NCI-H128 (cell line): ENCODE results near the gene ST8SIA5.
"Not testable (repeated sequence)": the region's sequence is repeated elsewhere in the genome, so short reads cannot be mapped to it uniquely, and the experiment has no call there.

Experiments used
- DNase-seq: peaks from one replicate; lab custom pipeline; 2025; ENCODE audit not compliant: unreplicated experiment; lab: John Stamatoyannopoulos, UW

The ST8SIA5 gene, protein sequence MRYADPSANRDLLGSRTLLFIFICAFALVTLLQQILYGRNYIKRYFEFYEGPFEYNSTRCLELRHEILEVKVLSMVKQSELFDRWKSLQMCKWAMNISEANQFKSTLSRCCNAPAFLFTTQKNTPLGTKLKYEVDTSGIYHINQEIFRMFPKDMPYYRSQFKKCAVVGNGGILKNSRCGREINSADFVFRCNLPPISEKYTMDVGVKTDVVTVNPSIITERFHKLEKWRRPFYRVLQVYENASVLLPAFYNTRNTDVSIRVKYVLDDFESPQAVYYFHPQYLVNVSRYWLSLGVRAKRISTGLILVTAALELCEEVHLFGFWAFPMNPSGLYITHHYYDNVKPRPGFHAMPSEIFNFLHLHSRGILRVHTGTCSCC

DNA sequence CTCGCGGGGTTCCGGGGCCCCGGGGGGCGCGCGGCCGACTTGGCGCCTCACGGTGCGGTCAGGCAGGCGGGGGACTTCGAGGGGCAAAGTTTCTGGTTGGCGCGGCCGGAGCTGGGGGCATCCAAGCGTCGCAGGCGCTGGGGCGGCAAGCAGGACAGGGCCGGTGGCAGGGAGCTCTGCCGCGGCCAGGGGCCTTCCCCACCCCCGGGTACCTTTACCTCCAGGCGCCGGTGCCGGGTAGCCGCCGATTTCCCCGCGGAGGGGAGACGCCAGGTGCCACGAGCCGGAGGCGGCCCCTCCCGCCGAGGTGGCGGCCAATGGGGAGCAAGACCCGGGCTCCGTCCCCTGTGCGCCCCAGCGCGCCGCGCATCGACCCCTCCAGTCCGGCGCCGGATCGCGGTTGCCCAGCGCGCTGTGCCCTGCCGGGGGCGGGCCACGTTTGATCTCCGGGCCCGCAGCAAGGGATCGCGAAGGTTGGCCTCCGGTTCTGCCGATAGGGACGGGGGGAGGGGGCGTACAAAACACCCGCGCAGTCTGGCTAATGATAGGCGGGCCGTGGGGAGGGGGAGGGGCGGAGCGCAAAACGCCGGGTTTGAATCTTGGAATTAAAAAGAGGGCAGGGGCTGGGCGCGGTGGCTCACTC is at the start of gene ST8SIA5:
Gene ST8SIA5 (minus strand): TSS at position 495 of the 643 bp plus-strand sequence. CDS start 545 bp downstream, outside the sequence.
- DNase-seq = no peak

DNA sequence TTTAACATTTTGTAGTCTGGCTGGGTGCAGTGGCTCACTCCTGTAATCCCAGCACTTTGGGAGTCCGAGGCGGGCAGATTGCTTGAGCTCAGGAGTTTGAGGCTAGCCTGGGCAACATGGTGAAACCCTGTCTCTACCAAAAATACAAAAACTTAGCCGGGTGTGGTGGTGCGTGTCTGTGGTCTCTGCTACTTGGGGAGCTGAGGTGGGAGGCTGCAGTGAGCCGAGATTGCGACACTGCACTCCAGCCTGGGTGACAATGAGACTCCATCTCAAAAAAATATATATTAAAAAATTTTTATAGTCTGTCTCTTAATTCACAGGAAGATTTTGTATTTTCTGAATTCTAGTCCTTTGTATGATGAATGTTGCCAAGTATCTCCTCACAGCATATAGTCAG is 39.1 kb upstream of the ST8SIA5 start:
- DNase-seq = not testable (repeated sequence)

DNA sequence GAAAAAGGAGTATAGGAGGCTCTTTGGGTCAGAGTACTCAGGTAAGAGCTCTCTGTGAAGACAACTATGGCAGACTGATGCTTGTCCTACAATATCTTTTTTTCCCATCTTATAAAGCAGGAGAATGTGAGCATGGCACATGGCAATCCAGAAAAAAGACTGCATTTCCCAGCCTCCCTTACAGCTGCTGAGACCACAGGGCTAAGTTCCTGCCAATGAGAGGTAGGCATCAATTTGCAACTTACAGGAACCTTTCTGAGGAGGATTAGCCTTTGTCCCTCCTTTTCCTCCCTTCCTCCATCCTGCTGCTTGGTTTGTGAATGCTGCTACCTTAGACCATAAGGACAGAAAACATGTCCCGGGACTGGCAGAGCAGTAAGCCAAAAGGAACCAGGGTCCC is 37.8 kb upstream of the ST8SIA5 start:
- no peak for DNase-seq

DNA sequence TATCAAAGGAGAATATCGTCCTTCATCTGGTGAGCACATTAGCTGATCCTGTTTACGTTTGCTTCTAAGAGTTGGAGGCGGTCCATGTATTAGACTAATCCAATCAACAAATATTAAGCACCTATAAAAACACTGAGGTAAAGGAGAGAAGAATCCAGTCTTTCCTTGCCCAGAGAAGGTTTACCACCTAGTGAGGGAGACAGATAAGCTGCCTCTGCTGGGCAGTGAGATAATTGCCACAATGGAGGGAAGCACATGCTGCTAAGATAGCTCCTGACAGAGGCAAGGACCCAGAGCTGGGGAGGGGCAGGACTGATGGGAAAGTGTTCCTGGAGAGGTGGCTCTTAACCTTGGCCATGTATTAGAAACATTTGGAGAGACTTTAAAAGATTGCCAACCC is 36.7 kb upstream of the ST8SIA5 start:
- DNase-seq = no peak

DNA sequence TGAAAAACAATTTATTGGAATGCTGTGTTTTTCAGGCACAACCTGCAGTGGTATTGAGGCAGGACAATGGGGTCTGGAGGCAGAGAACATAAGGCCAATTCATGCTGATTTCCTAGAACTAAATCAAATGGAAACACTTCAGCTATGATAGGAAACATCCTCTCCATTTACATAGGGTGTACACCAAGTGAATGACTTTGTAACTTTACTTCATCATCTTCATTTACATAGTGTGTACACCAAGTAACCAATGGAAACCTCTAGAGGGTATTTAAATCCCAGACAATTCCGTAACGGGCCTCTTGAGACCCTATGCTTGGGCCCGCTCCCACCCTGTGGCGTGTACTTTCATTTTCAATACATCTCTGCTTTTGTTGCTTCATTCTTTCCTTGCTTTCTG is 32.2 kb upstream of the ST8SIA5 start:
- no peak for DNase-seq

DNA sequence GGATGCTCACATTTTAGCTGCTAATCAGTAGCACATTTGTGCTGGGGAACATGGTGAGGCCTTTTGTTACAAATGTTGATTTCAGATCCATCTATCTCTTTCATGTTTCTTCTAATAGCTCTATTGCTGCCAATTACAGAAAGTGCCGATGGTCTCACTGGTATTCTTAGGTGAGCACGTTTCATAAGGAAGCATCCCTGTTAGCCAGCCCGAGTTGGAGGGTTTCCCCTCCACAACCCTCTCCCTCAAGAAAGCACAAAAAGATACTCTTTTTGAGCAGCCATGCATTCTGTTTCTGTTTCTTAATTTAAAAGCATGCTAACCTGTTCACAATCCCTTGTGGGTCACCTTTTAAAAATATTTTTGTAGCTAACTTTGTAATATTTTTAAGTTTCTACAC is 30.8 kb upstream of the ST8SIA5 start:
- DNase-seq = no peak

DNA sequence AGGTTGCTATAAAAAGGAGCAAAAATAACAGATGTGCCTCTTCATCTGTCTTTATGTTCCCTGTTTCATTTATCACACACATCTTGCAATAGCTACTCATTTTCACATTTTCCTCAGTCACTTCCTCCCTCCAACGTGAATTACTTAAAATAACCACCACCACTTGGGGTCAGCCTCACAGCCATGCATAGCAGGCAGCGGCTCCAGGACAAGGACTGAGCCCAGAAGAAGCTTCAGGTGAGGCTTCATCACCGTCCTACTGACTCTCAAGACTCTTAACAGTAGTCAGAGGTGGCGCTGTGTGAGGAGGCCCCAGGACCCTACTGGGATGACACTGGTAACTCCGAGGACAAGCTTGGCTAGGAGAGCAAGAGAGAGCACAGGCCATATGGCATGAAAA is 15.5 kb upstream of the ST8SIA5 start:
- no peak for DNase-seq

DNA sequence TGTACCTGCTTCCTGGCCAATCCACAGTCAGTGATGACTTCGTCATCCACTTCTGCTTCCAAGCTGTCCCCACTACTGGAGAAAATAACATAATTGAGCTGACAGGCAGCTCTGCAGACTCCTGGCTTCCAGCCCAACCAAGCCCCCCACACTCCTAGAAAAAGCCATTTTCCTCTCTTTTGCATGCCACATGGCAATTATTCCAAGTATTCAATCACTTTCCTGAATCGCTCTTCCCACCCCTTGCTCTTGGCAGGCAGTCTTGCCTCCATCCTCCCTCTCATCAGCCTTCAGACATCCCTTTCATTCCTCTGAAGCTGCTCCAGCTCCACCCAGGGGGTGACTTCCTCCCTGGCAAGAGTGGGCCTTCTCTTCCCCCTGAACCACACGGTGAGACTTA is 14.3 kb upstream of the ST8SIA5 start:
- DNase-seq = no peak

DNA sequence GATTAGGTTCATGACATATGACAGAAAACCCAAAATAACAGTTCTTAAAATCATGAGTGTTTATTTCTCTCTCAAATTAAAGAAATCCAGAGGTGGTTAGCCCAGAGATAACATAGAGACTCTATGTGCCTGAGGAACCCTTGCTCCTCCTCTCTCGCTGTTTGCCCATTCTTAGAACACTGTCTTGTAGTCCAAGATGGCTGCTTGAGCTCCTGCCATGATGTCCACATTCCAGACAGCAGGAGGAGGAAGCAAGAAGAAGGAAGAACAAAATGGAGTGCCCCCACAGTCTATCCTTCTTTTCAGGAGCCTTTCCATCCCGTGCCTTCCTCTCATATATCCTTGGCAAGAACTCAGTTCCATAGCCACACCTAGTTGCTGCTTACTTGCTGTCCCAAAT is 13.9 kb upstream of the ST8SIA5 start:
- DNase-seq = no peak

DNA sequence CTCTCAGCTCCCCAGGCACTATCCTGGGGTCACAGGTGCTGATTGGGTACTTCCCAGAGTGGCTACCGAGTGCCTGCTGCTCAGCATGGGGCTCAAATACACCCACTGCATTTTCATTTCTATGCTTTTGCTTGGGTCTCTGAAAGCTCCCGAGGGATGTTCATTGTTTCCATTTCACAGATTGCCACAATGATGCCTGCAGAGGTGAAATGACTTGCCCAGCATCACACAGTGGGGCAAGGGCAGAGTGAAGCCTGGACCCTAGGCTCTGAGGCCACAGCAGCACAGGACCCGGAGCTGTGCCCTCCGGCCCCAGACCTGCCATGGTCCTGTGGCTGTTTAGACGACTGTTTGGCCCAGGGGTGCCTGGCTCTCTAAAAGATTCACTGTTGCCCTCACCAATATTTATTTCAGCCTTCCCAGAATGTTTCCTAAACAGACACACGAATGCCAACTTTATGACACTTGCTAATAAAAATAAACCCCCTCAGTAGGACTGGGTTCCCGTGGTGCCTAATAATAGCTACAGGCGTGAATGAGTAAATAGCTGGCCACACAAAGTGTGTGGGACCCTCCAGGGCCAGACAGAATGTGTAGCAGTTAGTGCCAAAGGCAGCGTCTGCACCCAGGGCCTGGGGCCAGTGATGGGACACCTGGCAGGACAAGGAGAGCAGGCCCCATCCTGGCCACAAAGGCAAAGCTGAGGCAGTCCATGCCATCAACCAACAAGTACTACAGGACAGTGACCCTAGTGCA is 11.5 kb upstream of the ST8SIA5 start:
- no peak for DNase-seq

DNA sequence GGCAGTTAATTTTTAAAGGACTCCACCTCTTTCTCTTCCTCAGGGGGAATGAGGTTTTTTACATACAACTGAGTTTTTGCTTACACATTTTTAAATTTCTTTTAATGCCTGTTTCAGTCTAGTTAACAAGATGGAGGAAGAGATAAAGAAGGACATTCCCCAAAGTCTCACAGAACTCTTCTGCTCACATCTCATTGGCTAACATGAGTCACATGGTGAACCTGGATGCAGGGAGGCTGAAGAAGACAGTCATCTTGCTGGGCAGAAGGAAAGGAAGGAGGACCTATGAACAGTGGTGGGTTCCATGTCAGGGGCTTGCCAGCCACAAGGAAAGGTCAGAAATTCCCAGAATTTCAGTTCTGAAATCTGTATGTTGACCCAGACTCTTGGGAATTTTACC is 10.4 kb upstream of the ST8SIA5 start:
- no peak for DNase-seq

DNA sequence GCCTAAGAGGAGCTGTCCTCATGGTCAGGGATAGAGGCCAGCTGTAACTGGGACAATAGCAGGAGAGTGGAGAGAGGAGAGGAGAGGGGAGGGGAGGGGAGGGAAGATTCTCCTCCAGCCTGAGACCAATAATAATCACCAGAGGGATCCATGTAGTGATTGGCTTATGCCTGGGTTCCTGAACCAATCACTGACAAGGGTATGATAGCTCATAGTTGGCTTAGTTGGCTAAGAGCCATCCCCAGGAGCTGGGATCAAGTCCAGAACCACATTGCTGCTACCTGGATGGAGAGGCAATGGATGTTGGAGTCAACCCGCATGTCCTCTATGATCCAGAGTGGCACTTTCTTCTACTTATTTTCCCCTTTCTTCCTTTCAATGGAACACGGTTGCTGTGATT is 7.7 kb upstream of the ST8SIA5 start:
- DNase-seq = no peak

DNA sequence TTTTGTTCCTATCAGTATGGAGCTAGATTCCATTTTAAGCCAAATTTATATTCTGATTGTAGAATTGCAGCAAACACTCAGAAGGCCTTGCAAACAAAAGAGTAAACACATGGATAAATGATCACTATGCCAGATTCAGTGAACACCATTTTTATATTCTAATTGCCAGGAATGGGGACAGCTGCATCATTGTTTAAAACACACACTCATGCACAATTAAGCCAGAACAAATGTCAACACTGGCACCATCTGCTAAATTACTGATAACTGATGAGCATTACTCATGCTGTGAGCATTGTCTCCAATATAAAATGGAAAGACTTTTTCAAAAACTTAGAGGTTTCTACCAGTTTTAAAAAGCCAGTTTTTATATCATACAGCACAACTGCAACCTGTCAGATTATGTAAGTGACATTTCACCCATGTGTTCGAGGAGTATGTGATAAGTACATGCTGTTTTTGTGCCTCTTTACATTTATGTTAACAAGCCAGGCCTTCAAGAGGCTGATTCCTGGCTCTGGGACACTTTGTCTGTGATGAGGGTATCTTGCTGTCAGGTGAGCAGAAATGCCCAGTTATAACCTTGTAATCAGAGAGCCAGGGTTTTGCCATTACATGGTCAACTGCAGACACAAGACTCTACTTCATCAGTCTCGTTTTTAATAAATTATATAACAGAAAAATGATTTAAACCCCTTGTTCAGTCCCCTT is 4.4 kb upstream of the ST8SIA5 start:
- DNase-seq = peak; percentile 29

DNA sequence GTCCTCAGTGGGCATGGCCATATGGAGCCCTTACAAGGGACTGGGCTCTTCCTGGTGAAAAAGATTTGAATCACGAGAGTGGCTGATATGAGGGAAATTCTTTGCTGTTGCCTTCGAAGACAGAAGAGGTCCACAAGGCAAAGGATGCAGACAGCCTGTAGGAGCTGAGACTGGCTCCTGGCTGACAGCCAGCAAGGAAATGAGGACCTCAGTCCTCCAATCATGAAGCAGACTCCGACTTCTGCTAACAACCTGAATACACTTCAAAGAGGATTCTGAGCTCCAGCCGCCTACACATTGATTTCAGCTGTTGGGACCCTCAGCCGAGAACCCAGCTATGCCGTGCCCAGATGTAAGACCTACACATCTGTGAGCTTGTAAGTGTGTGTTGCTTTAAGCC is 3.0 kb upstream of the ST8SIA5 start:
- no peak for DNase-seq

DNA sequence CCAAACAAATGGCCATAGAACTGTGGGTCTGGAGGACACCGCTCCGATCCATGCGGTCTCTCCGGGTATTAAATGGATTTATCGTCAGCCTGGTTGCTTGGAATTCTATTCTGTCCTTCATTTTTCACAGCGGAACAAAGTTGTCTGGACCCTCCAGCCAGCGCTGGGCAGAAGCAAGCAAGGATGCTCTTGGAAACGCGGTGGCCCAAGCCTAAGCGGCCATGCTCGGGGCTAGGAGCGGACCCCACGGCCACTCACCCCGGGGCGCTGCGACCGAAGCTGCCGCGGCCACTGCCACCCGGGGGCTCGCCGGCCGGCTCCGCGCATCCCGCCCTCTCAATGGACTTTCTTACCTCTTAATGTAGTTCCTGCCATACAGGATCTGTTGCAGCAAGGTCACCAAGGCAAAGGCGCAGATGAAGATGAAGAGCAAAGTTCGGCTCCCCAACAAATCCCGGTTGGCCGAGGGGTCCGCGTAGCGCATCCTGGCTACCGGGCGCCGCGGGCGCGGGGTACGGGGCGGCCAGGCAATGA is 761 bp downstream of the ST8SIA5 start:
- no peak for DNase-seq

DNA sequence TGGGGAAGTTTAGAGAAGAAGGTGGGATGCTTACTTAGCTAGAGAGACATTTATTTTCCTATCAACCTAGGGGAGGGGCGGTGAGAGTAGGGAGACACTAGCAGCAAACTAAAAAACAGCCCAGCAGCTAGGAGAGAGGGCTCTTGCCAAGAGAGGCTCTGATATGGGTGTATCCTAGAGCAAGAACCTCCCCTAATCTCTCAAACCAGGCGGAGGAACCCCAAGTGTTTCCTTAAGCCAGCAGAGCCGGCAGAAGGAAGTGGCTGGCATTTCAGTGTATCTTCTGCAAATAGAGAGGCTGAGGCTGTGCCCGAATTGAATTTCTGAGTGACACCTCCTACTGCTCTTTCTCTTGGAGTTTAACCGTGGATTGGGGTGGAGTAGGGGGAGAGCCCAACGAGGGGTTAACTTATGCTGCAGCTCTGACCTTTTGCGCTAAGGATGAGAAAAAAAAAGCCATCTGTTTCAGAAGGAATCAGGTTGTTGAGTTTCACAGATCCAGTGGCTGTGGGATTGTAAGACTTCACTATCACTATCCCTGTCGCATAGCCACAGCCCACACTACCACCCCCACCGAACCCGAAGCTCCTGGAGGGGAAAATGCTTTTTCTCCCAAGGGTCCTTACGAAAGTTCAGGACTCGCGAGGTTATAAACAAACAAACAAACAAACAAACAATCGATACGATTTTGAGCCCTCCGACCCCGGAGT is 1.4 kb downstream of the ST8SIA5 start:
- DNase-seq = no peak

DNA sequence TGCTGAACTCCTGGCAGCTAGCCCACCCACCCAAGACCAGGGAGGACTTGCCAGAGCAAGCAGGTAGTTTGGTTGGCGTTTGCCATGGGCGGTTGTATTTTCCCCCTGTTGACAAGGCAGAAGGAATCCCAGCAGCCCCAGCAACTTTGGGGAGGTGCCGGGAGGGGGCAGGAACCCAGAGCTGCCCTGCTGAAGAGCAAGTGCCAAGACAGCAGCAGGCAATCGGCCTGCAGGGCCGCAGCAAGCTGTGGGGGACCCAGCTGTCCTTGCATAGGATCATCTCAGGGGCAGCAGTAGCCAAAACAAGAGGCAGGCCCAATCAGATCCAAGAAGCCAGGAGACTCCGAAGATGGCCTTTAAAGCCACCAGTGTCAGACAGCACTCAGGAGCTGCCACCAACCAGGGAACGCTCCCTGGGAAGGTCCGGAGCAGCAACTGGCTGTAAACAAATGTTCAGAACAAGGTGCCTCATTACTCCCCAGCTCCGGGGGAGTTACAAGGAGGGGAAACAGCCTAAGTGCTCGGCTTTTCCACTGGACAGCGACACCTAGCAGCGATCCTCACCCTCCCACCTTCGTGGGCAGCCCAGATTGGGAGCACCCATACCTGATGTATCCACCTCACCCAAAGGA is 2.1 kb downstream of the ST8SIA5 start:
- DNase-seq = no peak

DNA sequence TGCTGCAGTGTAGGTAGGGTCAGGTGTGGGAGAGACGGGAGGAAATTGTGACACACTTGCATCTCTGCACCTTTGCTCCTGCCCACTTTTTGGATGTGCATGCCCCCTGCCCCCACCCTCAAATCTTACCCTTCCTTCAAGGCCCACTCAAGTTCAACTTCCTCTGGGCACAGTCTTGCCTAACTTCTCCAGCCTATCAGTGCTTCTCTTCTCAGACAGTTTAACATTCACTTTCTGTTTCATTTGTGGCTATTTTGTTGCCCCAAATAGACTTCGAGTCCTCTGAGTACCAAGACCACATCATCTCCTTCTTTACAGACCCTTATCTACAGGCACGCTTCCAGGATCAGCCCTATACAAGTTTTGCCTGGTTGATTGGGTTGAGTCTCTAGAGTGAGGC is 2.7 kb downstream of the ST8SIA5 start:
- DNase-seq = no peak

DNA sequence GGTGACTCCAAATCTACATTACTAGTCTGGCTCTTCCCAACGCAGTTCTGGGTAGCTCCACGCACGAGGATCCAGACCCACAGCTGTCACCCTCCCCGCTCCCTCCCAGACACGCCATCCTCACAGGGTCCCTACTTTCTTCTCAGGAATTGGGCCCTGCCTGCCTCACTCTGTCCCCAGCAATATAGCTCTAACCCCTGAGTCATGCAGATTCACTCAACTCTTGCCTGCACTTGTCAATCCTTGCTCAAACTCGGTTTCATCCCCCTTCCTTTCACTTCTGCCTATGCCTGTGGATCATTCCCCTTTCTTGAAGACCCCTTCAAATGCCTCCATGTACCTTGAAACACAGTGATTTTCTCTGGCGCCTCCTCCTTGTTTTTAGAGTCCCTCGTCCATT is 5.0 kb downstream of the ST8SIA5 start:
- no peak for DNase-seq

DNA sequence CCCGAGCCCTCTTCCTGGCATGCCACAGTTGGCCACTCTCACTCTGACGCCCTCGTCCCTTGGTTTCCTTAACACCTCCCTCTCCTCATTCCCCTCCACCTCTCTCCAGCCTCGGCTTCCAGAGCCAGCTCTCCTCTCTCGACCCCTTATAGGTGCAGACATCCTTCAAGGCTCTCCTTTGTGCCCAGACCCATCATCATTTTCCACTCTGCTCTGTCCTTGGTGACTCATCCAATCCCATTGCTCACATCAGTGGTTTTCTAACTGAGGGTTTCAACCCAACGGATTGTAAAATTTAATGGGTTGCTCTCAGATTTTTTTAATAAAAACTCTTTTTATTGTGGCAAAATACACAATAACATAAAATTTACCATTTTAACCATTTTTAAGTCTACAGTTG is 6.2 kb downstream of the ST8SIA5 start:
- no peak for DNase-seq
